HL-60 (cell line): ENCODE data around the gene ADO.

Experiments
- CTCF ChIP-seq: IDR thresholded peaks from one replicate; pipeline ENCODE4 v1.5.1; 2011; ENCODE audit warnings: low read length, control low read depth, inconsistent platforms; ENCODE audit not compliant: insufficient read depth
- POLR2AphosphoS5 ChIP-seq: IDR thresholded peaks from 2 replicates; pipeline ENCODE4 v1.6.1; 2012; ENCODE audit warnings: low read depth

- no peak for TF ChIP-seq CTCF
- no peak for TF ChIP-seq POLR2AphosphoS5
Observed at GRCh38 chr10:62788861-62789467, 15.6 kb upstream of the ADO start.
